GM12873 (cell line): Measurements from ENCODE around the gene NEDD4L.

Experiments
- TF ChIP-seq, protein P1 (sequence below): IDR thresholded peaks from 2 replicates; pipeline ENCODE4 v1.5.1; 2012; ENCODE audit warnings: low read depth, mild to moderate bottlenecking, moderate library complexity, low read length, control low read depth; ENCODE audit not compliant: insufficient read depth; ENCODE audit errors: missing control alignments

The NEDD4L gene

DNA sequence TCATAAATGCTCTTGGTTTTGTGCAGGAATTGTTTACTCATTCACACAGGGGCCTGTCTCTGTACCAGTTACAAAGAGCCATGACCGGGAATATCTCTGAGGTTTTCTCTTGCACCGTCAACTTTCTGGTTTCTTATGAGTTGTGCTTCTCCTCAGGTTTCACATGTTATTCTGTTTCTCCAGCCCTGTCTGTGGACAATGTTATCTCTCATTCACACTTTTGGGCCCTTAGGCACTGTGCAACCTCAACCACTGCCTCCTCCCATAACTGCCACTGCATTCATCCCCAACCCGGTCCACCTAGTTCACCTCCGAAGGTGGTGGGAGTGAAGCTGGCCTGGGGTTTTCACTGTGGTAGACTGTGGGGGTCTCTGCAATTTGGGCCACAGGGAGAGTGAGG, 22.5 kb upstream of the NEDD4L start:
- TF ChIP-seq, protein P1, sequence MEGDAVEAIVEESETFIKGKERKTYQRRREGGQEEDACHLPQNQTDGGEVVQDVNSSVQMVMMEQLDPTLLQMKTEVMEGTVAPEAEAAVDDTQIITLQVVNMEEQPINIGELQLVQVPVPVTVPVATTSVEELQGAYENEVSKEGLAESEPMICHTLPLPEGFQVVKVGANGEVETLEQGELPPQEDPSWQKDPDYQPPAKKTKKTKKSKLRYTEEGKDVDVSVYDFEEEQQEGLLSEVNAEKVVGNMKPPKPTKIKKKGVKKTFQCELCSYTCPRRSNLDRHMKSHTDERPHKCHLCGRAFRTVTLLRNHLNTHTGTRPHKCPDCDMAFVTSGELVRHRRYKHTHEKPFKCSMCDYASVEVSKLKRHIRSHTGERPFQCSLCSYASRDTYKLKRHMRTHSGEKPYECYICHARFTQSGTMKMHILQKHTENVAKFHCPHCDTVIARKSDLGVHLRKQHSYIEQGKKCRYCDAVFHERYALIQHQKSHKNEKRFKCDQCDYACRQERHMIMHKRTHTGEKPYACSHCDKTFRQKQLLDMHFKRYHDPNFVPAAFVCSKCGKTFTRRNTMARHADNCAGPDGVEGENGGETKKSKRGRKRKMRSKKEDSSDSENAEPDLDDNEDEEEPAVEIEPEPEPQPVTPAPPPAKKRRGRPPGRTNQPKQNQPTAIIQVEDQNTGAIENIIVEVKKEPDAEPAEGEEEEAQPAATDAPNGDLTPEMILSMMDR = no peak

GRCh38 chr18:58023108-58023507, 20.9 kb upstream of the NEDD4L start:
- TF ChIP-seq, protein P1 = no peak

DNA sequence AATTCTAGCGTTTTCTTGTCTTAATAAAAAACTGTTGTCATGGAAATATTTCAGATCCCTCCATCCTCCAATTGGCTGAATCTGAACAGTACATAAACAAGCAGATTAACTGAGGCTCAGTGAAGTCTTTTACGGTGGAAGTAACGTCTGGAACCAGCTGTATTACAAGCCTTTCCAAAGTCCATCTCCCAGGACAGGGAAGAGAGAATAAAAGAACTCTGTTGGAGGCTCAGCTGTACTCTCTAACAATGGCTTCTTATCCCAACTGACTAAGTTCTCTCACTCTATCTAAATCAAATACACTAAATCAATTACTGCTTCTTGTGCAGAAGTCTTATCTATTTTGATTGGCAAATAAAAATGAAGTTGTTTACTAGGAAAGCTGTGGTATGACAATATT, 19.9 kb upstream of the NEDD4L start:
- TF ChIP-seq, protein P1 = no peak

DNA sequence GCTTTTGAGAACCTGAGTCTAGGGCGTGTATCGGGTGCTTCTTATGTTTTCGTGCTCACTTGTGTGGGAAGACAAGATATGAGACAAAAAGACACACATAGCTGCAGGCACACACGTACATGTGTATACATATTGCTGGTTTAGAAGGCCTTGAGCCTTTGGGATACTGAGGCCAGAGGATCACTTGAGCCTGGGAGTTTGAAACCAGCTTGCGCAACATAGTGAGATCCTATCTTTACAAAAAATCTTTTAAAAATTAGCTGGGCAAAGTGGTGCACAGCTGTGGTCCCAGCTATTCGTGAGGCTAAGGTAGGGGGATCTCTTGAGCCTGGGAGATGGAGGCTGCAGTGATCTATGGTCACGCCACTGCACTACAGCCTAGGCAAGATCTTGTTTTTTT, 18.8 kb upstream of the NEDD4L start:
- TF ChIP-seq, protein P1 = no peak

- TF ChIP-seq, protein P1 = no peak
Measured at GRCh38 chr18:58025733-58026132, 18.3 kb upstream of the NEDD4L start.

GRCh38 chr18:58026395-58026794, 17.6 kb upstream of the NEDD4L start:
- TF ChIP-seq, protein P1 = no peak

DNA sequence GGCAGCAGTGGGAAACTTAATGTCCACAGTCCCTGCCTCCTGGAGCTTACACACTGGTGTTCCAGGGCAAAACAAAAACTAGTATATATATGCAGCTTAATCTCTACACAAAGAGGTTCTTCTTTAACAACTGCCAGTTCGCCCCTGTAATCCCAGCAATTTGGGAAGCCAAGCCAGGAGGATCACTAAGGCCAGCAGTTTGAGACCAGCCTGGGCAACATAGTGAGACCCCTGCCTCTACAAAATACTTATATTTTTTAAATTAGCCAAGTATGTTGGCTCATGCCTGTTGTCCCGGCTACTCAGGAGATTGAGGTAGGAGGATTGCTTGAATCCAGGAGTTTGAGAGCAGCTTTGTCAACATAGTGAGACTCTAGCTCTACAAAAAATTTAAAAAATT, 17.2 kb upstream of the NEDD4L start:
- TF ChIP-seq, protein P1 = no peak
